CD4-positive, alpha-beta T cell treated with Interleukin-6 for 4 hours (primary cell): ENCODE measurements around the gene NARF.
"Not testable (repeated sequence)": the region's sequence is repeated elsewhere in the genome, so short reads cannot be mapped to it uniquely, and the experiment has no call there.

Source experiments
- DNase-seq: peaks from one replicate; pipeline ENCODE4 v3.0.0-alpha.2; 2020; ENCODE audit warnings: mixed read lengths

NARF gene

GRCh38 chr17:82503728-82504308 lies 45.3 kb downstream of the NARF start:
- DNase-seq = no peak

GRCh38 chr17:82505296-82505695 lies 46.8 kb downstream of the NARF start:
- DNase-seq = no peak

- DNase-seq = peak; percentile 19
These were observed 47.9 kb downstream of the NARF start for GRCh38 chr17:82506402-82506801.

GRCh38 chr17:82507631-82508175 lies 49.2 kb downstream of the NARF start:
- no peak for DNase-seq

GRCh38 chr17:82511642-82512041 lies 53.1 kb downstream of the NARF start:
- DNase-seq = not testable (repeated sequence)

GRCh38 chr17:82513864-82514263 lies 55.3 kb downstream of the NARF start:
- DNase-seq = not testable (repeated sequence)

GRCh38 chr17:82517230-82517865 lies 58.8 kb downstream of the NARF start:
- DNase-seq = no peak

GRCh38 chr17:82518826-82519810 lies 60.6 kb downstream of the NARF start, which contains the start of gene FOXK2:
Gene FOXK2, plus strand, starts transcription at chr17:82519732. Its CDS starts 157 bp downstream, at chr17:82519889.
- peak; percentile 92 for DNase-seq

- DNase-seq = peak; percentile 40
These were observed 61.7 kb downstream of the NARF start for GRCh38 chr17:82519971-82520903.

- no peak for DNase-seq
These were observed 66.0 kb downstream of the NARF start for GRCh38 chr17:82524540-82524939.

- no peak for DNase-seq
These were observed 67.2 kb downstream of the NARF start for GRCh38 chr17:82525712-82526111.

- DNase-seq = no peak
These were observed 69.4 kb downstream of the NARF start for GRCh38 chr17:82527898-82528297.

- DNase-seq = no peak
These were observed 70.1 kb downstream of the NARF start for GRCh38 chr17:82528484-82529265.

GRCh38 chr17:82529914-82530300 lies 71.4 kb downstream of the NARF start:
- DNase-seq = no peak

- DNase-seq = no peak
These were observed 72.9 kb downstream of the NARF start for GRCh38 chr17:82531431-82531881.

GRCh38 chr17:82534401-82534812 lies 75.9 kb downstream of the NARF start:
- DNase-seq = no peak

GRCh38 chr17:82536512-82537201 lies 78.1 kb downstream of the NARF start:
- DNase-seq = no peak

GRCh38 chr17:82537228-82537627 lies 78.7 kb downstream of the NARF start:
- DNase-seq = not testable (repeated sequence)

- not testable (repeated sequence) for DNase-seq
These were observed 80.5 kb downstream of the NARF start for GRCh38 chr17:82539076-82539475.
